T-cell (primary cell): ENCODE data around the gene ZNF438. TPM values are rescaled to one million over a fixed set of nuclear protein-coding genes. Genes with fewer than 3 reads are reported as not detected.

Source experiments
- ATAC-seq, 4 experiments: fragments of 200-7000 bp in 3 of 4; fragments of 150-1000 bp in 1 of 4; cut with Tn5 transposase; replicated peaks in 1 of 4; 1 replicate in 3 of 4; 2 replicates in 1 of 4; pipeline ENCODE4 v1.10.0; 2021; ENCODE audit warnings: moderate library complexity in 3 of 4, mild to moderate bottlenecking in 2 of 4, moderate number of reproducible peaks in 1 of 4
- CTCF ChIA-PET, 2 donors: fragments of 300-600 bp; sonication (Branson Sonifier 250); formaldehyde crosslinking; loops; one replicate each; lab custom pipeline; 2022; ENCODE audit warnings: antibody characterized with exemption in 2 of 2; lab: Charles Lee
- POLR2A ChIA-PET, 2 donors: fragments of 300-600 bp; sonication (Branson Sonifier 250); formaldehyde crosslinking; loops; one replicate each; lab custom pipeline; 2022; ENCODE audit warnings: antibody characterized with exemption in 2 of 2; lab: Charles Lee
- DNase-seq, 35 experiments: peaks; one replicate each; pipeline versions ENCODE4 v3.0.0 to v3.0.0-alpha.2; 2013 to 2023
- H3K27ac ChIP-seq: one replicate; pipeline ENCODE4 v1.5.1; 2013; ENCODE audit warnings: low read length
- H3K27me3 ChIP-seq, 2 experiments: replicated peaks in 1 of 2; 1 replicate in 1 of 2; 2 replicates in 1 of 2; pipeline versions ENCODE4 v1.6.1 to v1.7.0; 2013; ENCODE audit warnings: low read length in 1 of 2, mixed read lengths in 1 of 2; ENCODE audit not compliant: control insufficient read depth in 2 of 2, insufficient read depth in 2 of 2; ENCODE audit errors: extremely low read depth in 1 of 2
- H3K36me3 ChIP-seq, 2 donors: 1 replicate in 1 of 2; 2 replicates in 1 of 2; pipeline versions ENCODE4 v1.6.1 to v1.7.0; 2013; ENCODE audit warnings: low read length in 1 of 2; ENCODE audit not compliant: control insufficient read depth in 2 of 2, insufficient read depth in 1 of 2; ENCODE audit errors: extremely low read depth in 1 of 2
- H3K4me1 ChIP-seq, 2 experiments: 1 replicate in 1 of 2; 2 replicates in 1 of 2; pipeline versions ENCODE4 v1.6.1 to v1.7.0; 2013; ENCODE audit warnings: low read length in 2 of 2, mixed read lengths in 1 of 2; ENCODE audit not compliant: insufficient read depth in 2 of 2, control insufficient read depth in 1 of 2; ENCODE audit errors: extremely low read depth in 1 of 2
- H3K4me3 ChIP-seq, 2 donors: 1 replicate in 1 of 2; 2 replicates in 1 of 2; pipeline versions ENCODE4 v1.5.1 to v1.7.0; 2013; ENCODE audit warnings: mild to moderate bottlenecking in 2 of 2, low read length in 1 of 2, moderate library complexity in 1 of 2; ENCODE audit not compliant: control insufficient read depth in 1 of 2; ENCODE audit errors: extremely low read depth in 1 of 2
- H3K9me3 ChIP-seq: 2 replicates; pipeline ENCODE4 v1.7.0; 2013
- H3K27ac Mint-ChIP-seq, 2 donors: one replicate each; pipeline ENCODE4 v1.8.0; 2020 to 2021; ENCODE audit warnings: mild to moderate bottlenecking in 2 of 2, mixed read lengths in 2 of 2
- H3K27me3 Mint-ChIP-seq, 2 donors: one replicate each; pipeline ENCODE4 v1.8.0; 2021 to 2022; ENCODE audit warnings: mixed read lengths in 2 of 2
- H3K36me3 Mint-ChIP-seq: one replicate; pipeline ENCODE4 v1.8.0; 2021; ENCODE audit warnings: mixed read lengths
- H3K4me1 Mint-ChIP-seq, 3 donors: one replicate each; pipeline ENCODE4 v1.8.0; 2020 to 2022; ENCODE audit warnings: mixed read lengths in 3 of 3, mild to moderate bottlenecking in 1 of 3
- H3K4me3 Mint-ChIP-seq, 3 donors: one replicate each; pipeline ENCODE4 v1.8.0; 2020 to 2022; ENCODE audit warnings: mild to moderate bottlenecking in 3 of 3, mixed read lengths in 3 of 3, moderate library complexity in 3 of 3
- H3K9me3 Mint-ChIP-seq, 3 donors: one replicate each; pipeline ENCODE4 v1.8.0; 2020 to 2022; ENCODE audit warnings: mixed read lengths in 3 of 3
- WGBS: methylation state at CpG from one replicate; pipeline ENCODE4 v1.1.5; 2013; ENCODE audit warnings: missing lambda C conversion rate; ENCODE audit not compliant: insufficient coverage; 5-methylcytosine and 5-hydroxymethylcytosine counted together
- total RNA-seq, 35 experiments: library from RNA in 6 of 35; stranded (reverse) in 6 of 35; fragments of 120-200 nt in 1 of 35; gene quantifications; one replicate each; pipeline versions ENCODE4 v1.2.1 to v1.2.4 and lab custom pipeline; 2013 to 2026

The ZNF438 gene
- total RNA-seq, 5 donors from 2014 or later (not counting 1 experiment from before 2014, with no cell fraction given), result 2.7 to 3.6 (median 3.4) TPM

- H3K4me3 Mint-ChIP-seq, result no peak overlapping the region
These were observed 41.5 kb upstream of the ZNF438 start for GRCh38 chr10:31073211-31073610.

GRCh38 chr10:31072451-31072850, 40.8 kb upstream of the ZNF438 start:
- H3K27me3 ChIP-seq, result peaks cover 0 to 9% of the 10 kb centered on the region in 2 experiments
- no peaks in the 10 kb centered on the region for H3K4me1 ChIP-seq
- H3K27ac ChIP-seq, result no peak overlapping the region
- peaks cover 13 to 29% of the 10 kb centered on the region in 2 donors for H3K27me3 Mint-ChIP-seq
- ChIA-PET POLR2A (no interaction called here), CTCF (interaction anchor here (1.4 to 1.7 kb wide), 2 partner anchors 10 to 11 kb away, joined by 3 to 5 read pairs; no protein-coding TSS in a partner anchor)
- WGBS, result no CpG with 5 or more reads among the region's 2 CpGs
- no peaks in the 10 kb centered on the region for H3K9me3 Mint-ChIP-seq
- H3K36me3 Mint-ChIP-seq, result no peaks in the 10 kb centered on the region
- no peak for DNase-seq
- H3K4me3 Mint-ChIP-seq, result no peak overlapping the region
- no peak for ATAC-seq
- H3K36me3 ChIP-seq, result no peaks in the 10 kb centered on the region
- H3K4me1 Mint-ChIP-seq, result peaks cover 0 to 10% (median 4%) of the 10 kb centered on the region in 3 donors
- H3K9me3 ChIP-seq, result no peaks in the 10 kb centered on the region
- no peak overlapping the region for H3K27ac Mint-ChIP-seq
- no peak overlapping the region for H3K4me3 ChIP-seq

More at GRCh38 chr10:31073211-31073610, 41.5 kb upstream of the ZNF438 start:
- peaks cover 0 to 9% of the 10 kb centered on the region in 2 experiments for H3K27me3 ChIP-seq
- peaks cover 0 to 10% (median 4%) of the 10 kb centered on the region in 3 donors for H3K4me1 Mint-ChIP-seq
- H3K36me3 ChIP-seq, result no peaks in the 10 kb centered on the region
- WGBS, result no CpG with 5 or more reads among the region's 5 CpGs
- DNase-seq, result no peak
- H3K9me3 Mint-ChIP-seq, result no peaks in the 10 kb centered on the region
- H3K27ac Mint-ChIP-seq, result no peak overlapping the region
- POLR2A ChIA-PET, result no interaction called here
- H3K27me3 Mint-ChIP-seq, result peaks cover 10 to 26% of the 10 kb centered on the region in 2 donors
- H3K4me1 ChIP-seq, result no peaks in the 10 kb centered on the region
- CTCF ChIA-PET, result interaction anchor here (1.4 to 1.7 kb wide), 2 partner anchors 9 to 10 kb away, joined by 3 to 5 read pairs; no protein-coding TSS in a partner anchor
- no peak overlapping the region for H3K27ac ChIP-seq
- no peak overlapping the region for H3K4me3 ChIP-seq
- ATAC-seq, result no peak
- H3K9me3 ChIP-seq, result no peaks in the 10 kb centered on the region
- H3K36me3 Mint-ChIP-seq, result no peaks in the 10 kb centered on the region

- no peaks in the 10 kb centered on the region for H3K9me3 ChIP-seq
- Mint-ChIP-seq H3K27me3 (peaks cover 13 to 32% of the 10 kb centered on the region in 2 donors), H3K9me3 (no peaks in the 10 kb centered on the region), H3K4me3 (no peak overlapping the region), H3K36me3 (no peaks in the 10 kb centered on the region), H3K27ac (no peak overlapping the region), H3K4me1 (peaks cover 0 to 10% (median 4%) of the 10 kb centered on the region in 3 donors)
- H3K27ac ChIP-seq, result no peak overlapping the region
- ATAC-seq, result no peak
- H3K4me3 ChIP-seq, result no peak overlapping the region
- POLR2A ChIA-PET, result no interaction called here
- peaks cover 0 to 9% of the 10 kb centered on the region in 2 experiments for H3K27me3 ChIP-seq
- no peaks in the 10 kb centered on the region for H3K36me3 ChIP-seq
- CTCF ChIA-PET, result interaction anchor here (1.4 to 1.7 kb wide), 2 partner anchors 11 to 12 kb away, joined by 3 to 5 read pairs; no protein-coding TSS in a partner anchor
- no peak for DNase-seq
- H3K4me1 ChIP-seq, result no peaks in the 10 kb centered on the region
- 64% methylated on average over 2 of the region's 6 CpGs for WGBS
These were observed 39.8 kb upstream of the ZNF438 start for GRCh38 chr10:31071232-31072005.

GRCh38 chr10:31070691-31071090, 39.0 kb upstream of the ZNF438 start:
- Histone ChIP-seq H3K27ac (no peak overlapping the region), H3K27me3 (peaks cover 0 to 9% of the 10 kb centered on the region in 2 experiments), H3K4me3 (no peak overlapping the region), H3K9me3 (no peaks in the 10 kb centered on the region), H3K36me3 (no peaks in the 10 kb centered on the region), H3K4me1 (no peaks in the 10 kb centered on the region)
- Mint-ChIP-seq H3K4me1 (peaks cover 0 to 10% (median 4%) of the 10 kb centered on the region in 3 donors), H3K36me3 (no peaks in the 10 kb centered on the region), H3K27me3 (peaks cover 13 to 32% of the 10 kb centered on the region in 2 donors), H3K9me3 (no peaks in the 10 kb centered on the region), H3K27ac (no peak overlapping the region), H3K4me3 (no peak overlapping the region)
- ATAC-seq (no peak), DNase-seq (no peak)
- CTCF ChIA-PET, result no interaction called here
- no CpG with 5 or more reads among the region's 2 CpGs for whole genome bisulfite sequencing
- POLR2A ChIA-PET, result no interaction called here

- no CpG with 5 or more reads among the region's 4 CpGs for WGBS
- H3K4me1 Mint-ChIP-seq, result peaks cover 0 to 10% (median 4%) of the 10 kb centered on the region in 3 donors
- Histone ChIP-seq H3K4me3 (no peak overlapping the region), H3K4me1 (no peaks in the 10 kb centered on the region), H3K27ac (no peak overlapping the region), H3K36me3 (no peaks in the 10 kb centered on the region), H3K9me3 (no peaks in the 10 kb centered on the region), H3K27me3 (peaks cover 0 to 12% of the 10 kb centered on the region in 2 experiments)
- H3K9me3 Mint-ChIP-seq, result no peaks in the 10 kb centered on the region
- H3K27me3 Mint-ChIP-seq, result peaks cover 18 to 38% of the 10 kb centered on the region in 2 donors
- ChIA-PET POLR2A (no interaction called here), CTCF (interaction anchor here in 1 of 2 donors (0.6 kb wide), 1 partner anchor 174 kb away, joined by 3 read pairs; no protein-coding TSS in a partner anchor)
- H3K4me3 Mint-ChIP-seq, result no peak overlapping the region
- no peaks in the 10 kb centered on the region for H3K36me3 Mint-ChIP-seq
- ATAC-seq (no peak), DNase-seq (no peak)
- H3K27ac Mint-ChIP-seq, result no peak overlapping the region
These were observed 38.4 kb upstream of the ZNF438 start for GRCh38 chr10:31070025-31070424.

GRCh38 chr10:31069411-31069810, 37.7 kb upstream of the ZNF438 start:
- H3K4me3 ChIP-seq, result no peak overlapping the region
- POLR2A ChIA-PET, result no interaction called here
- no peaks in the 10 kb centered on the region for H3K9me3 ChIP-seq
- 80% methylated on average over 2 of the region's 3 CpGs for WGBS
- ATAC-seq (no peak), DNase-seq (no peak)
- no peaks in the 10 kb centered on the region for H3K36me3 ChIP-seq
- H3K27ac ChIP-seq, result no peak overlapping the region
- peaks cover 0 to 12% of the 10 kb centered on the region in 2 experiments for H3K27me3 ChIP-seq
- no peak overlapping the region for H3K4me3 Mint-ChIP-seq
- H3K27ac Mint-ChIP-seq, result no peak overlapping the region
- CTCF ChIA-PET, result no interaction called here
- no peaks in the 10 kb centered on the region for H3K9me3 Mint-ChIP-seq
- H3K4me1 Mint-ChIP-seq, result peaks cover 0 to 10% (median 4%) of the 10 kb centered on the region in 3 donors
- peaks cover 22 to 42% of the 10 kb centered on the region in 2 donors for H3K27me3 Mint-ChIP-seq
- no peaks in the 10 kb centered on the region for H3K36me3 Mint-ChIP-seq
- H3K4me1 ChIP-seq, result no peaks in the 10 kb centered on the region
